ENCODE data around the gene AXL.

GRCh38 chr19:41198559-41198958 lies 20.5 kb upstream of the AXL start:
- no peak for TF ChIP-seq CTCF (IDR thresholded peaks at IDR 0.05)
- no peak for TF ChIP-seq POLR2A (IDR thresholded peaks at IDR 0.05)

All from uterus (tissue), 2 donors.